ENCODE data around the gene RSPH10B2.
"Not testable (repeated sequence)": the region's sequence is repeated elsewhere in the genome, so short reads cannot be mapped to it uniquely, and the experiment has no call there.

The RSPH10B2 gene
- 0 to 0.07 reads per million in 2 donors for total RNA-seq

- not testable (repeated sequence) for DNase-seq
These were observed at the start of gene RSPH10B2 for GRCh38 chr7:6753964-6754363. Gene RSPH10B2, plus strand, starts transcription at chr7:6754103. Its CDS starts 3,575 bp downstream, at chr7:6757678.

DNA sequence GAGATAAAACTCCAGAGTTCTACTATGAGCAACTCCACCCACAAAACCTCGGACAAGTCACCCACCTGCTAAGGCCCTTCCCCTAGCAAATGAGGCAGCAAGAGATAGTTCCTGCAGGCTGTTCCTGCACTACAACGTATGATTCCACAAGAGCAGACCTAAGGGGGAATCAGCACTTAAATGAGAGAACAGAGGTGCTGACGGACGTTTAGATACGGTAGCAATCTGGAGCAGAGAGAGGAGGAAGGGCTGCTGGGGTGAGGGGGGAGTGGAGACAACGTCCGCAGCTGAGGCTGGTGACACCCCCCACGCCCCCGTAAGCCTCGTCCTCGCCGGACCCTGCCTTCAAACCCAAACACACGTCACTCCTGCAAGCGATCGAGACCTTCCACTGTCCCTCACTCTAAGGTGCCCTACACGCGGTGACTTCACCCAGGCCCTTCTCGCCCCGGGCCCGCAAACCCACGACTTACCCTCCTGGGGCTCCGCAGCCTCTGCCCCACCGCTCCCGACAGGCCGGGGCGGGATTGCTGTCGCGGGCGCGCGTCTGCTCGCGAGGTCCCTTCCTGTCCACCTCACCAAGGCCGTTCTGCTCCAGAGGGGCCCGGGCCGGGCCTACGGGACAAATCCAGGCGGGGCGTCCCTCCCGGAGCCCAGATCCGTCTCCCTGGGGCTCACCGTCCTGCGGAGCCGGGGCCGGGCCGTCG is 47.8 kb upstream of the RSPH10B2 start:
- DNase-seq = peak in 2 of 5 experiments; percentile 7 to 46

- peak; percentile 85 to 96 (median 93) for DNase-seq
These were observed 47.1 kb upstream of the RSPH10B2 start, which contains the start of gene ZNF12 for GRCh38 chr7:6706666-6707407. Gene ZNF12, minus strand, starts transcription at chr7:6706947. Its CDS starts 1,774 bp downstream, at chr7:6705173.

- DNase-seq = no peak
These were observed 45.6 kb upstream of the RSPH10B2 start for GRCh38 chr7:6708304-6708703.

GRCh38 chr7:6709808-6710207 is 44.1 kb upstream of the RSPH10B2 start:
- DNase-seq = no peak

DNA sequence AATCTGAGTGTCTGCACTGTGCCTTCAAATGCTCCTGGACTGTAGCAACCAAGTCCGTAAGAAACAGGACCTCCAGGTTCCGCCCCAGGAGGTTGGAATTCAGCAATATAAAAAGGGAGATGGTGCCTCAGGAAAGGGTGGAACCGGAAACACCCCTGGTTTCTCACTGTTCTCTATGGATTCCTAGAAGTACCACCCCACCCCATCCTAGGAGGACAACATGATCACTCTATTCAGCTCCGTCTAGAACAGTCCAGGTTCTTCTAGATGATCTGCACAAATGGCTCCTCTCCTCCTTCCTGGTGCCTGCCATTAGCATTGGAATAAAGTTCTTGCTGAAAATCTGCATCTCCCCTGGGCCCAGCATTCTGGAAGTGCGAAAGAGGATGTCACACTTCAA is 39.5 kb upstream of the RSPH10B2 start:
- no peak for DNase-seq

GRCh38 chr7:6715898-6716297 is 38.0 kb upstream of the RSPH10B2 start:
- DNase-seq = not testable (repeated sequence)

DNA sequence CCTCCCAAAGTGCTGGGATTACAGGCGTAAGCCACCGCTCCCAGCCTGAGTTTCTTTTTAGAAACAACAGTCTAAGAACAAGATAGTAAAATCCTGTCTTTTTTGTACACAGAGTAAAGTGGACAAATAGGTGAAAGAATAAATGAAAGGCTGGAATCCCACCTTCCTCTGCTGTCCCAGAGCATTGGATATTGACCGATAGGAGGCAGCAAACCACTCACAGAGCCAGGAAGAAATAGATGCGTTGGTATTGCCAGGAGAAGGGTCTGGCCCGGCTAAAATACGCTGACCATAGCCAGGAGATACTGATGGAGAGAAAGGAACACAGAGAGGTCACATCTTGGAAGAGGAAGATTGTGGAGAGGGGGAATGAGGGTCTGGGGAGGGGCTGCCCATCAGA is 35.8 kb upstream of the RSPH10B2 start:
- DNase-seq = no peak

GRCh38 chr7:6724351-6724750 is 29.6 kb upstream of the RSPH10B2 start:
- DNase-seq = not testable (repeated sequence)

DNA sequence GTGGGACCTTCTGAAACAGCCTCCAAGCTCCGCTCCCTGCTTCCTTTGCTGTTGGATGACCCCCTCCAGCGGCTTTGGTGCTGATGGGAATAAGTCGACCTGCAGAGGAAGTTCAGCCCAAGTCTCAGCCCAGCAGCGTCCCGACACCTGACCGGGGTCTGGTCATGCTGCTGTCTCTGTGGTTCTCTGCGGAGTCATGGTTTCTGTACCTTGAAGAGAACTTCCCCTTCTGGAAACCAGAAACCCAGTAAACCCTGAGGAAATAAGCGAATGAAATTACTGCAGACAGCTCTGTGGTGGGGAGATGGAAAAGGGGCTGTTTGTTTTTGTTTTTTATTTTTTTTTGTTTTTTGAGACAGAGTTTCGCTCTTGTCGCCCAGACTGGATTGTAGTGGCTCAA is 28.9 kb upstream of the RSPH10B2 start:
- no peak for DNase-seq

- not testable (repeated sequence) for DNase-seq
These were observed 27.6 kb upstream of the RSPH10B2 start for GRCh38 chr7:6726341-6726740.

DNA sequence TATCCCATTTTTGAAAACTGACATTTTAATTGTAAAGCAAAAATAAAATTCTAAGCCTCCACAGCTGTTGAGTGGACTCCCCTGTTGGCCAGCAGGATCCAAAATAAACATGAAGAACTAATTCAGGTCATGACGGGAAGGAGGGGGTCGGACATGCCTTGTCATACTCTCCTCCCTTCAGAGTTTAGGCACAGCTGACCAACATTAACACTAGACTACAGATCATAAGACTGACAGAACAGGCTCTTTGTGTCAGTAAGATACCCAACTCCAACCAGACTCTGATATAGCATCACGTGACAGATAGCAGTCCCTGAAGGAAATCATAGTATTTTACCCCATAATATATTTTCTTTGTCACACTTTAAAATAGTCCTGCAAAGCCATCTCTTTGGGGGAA is 26.2 kb upstream of the RSPH10B2 start:
- no peak for DNase-seq

DNA sequence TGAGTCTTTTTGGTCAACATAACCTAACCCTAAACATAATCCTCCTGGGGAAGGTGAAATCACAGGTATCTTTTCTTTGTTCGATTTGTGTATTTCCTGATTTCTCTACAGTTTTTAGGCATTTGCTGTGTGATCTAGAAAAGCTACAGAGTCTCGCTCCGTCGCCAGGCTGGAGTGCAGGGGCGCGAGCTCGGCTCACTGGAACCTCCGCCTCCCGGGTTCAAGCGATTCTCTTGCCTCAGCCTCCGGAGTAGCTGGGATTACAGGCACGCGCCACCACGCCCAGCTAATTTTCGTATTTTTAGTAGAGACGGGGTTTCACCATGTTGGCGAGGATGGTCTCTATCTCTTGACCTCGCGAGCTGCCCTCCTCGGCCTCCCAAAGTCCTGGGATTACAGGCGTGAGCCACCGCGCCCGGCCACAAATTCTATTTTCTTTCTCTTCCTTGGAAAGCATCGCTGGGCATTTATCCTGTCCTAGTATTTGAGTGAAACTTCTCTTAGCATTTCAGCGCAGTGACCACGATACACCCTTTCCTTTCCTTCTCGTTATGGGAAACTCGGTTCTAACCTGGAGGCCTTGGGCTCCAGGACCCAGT is 24.9 kb upstream of the RSPH10B2 start:
- DNase-seq = not testable (repeated sequence)

DNA sequence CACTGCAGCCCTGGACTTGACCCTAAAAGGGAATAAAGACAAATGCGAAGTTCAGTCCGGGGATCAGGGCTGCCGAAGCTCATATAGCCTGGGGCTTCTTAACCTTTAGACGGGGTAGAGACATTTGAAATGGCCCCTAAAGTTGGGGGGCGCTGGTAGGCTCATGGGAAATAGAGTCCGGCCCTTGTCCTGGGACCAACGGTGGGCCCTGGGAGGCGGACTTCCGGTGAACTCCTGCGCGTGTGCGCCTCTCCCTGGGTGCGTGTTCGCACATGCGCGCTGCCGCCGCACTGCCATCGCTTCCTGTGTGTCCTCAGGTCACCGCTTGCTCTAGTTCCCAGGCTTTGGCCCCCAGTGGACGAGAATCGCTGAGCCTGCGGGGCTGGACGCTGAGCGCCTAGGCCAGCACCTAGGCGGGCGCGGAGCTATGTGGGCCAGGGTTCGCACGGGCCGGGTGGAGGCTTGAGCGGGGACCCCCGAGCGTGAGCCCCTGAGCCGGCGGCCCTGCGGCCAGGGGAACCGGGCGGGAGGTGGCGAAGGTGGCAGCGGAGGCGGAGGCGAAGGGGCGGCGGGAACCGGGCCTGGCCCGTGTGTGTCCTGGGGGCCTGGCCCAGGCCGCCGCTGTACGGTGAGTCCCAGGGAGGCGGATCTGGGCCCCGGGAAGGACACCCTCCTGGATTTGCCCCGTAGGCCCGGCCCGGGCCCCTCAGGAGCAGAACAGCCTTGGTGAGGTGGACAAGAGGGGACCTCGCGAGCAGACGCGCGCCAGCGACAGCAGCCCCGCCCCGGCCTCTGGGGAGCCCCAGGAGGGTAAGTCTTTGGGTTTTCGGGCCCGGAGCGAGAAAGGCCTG is 24.2 kb upstream of the RSPH10B2 start:
- peak; percentile 46 to 90 (median 68) for DNase-seq

- DNase-seq = no peak
These were observed 23.6 kb upstream of the RSPH10B2 start for GRCh38 chr7:6730343-6730633.

GRCh38 chr7:6738415-6738814 is 15.5 kb upstream of the RSPH10B2 start:
- DNase-seq = not testable (repeated sequence)

DNA sequence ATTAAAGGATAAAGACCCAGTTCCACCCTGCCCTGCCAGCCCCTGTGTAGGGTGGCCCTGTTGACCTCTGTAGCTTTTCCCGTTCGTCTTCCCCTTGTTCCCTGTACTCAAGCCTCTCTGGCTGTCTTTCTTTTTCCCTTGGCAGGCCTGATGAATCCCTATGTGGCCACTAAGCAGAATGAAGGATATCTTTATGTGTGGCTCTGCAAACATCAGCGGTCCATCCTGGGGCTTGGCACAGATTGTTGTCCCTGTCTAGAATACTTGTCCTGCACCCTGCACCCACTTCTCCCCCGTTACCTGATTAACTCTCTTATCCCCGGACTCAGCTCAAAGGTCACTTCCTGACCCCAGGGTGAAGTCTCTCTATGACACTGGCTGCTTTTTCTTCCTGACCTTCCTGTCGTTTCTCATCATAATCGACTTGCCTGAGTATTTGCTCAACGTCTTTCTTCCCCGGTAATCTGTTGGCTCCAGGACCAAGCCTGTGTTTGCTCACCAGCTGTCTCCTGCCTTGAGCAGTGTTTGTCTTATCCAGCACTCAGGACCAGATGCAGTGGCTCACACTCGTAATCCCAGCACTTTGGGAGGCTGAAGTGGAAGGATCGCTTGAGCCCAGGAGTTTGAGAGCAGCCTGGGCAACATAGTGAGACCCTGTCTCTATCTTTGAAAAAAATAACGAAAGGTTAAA is 9.3 kb upstream of the RSPH10B2 start:
- DNase-seq = not testable (repeated sequence)

DNA sequence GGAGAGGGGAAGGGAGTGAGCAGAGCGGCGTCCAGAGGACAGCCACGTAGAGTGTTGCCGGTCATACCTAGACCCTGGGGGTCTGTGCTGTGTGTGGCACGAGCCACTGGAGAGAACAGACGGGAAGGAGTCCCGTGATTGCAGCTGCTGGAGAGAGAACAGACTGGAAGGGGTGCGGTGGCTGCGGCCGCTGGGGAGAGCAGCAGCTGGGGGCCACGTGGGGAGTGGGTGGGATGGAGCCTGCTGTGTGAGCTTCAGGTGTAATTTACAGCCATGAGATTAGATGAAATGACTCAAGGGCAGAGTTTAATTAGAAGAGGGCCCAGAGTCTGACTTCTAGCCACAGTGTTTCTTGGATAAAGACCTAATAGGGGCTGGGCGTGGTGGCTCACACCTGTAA is 4.6 kb upstream of the RSPH10B2 start:
- not testable (repeated sequence) for DNase-seq

DNA sequence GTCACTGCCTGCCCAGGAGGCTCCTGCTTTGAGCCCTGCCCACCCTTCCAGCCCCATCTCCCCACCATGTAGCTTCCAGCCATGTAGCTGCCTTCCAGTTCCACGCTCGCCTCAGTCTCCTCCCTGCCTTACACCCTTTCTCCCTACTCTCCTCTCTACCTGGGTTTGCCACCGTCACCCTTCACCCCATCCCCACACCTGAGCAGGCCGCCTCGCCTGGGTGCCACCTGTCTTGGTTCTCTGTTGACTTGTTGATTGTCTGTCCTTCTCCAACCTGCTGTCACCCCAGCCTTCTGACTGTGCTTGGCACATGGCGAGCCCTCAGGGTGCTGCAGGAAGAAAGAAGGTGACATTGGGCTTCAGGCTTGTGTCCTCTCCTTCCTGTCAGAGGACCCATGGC is 3.7 kb upstream of the RSPH10B2 start:
- not testable (repeated sequence) for DNase-seq

- DNase-seq = not testable (repeated sequence)
These were observed 7.3 kb downstream of the RSPH10B2 start for GRCh38 chr7:6761186-6761585.

GRCh38 chr7:6781581-6781980 is 27.7 kb downstream of the RSPH10B2 start:
- DNase-seq = not testable (repeated sequence)

DNA sequence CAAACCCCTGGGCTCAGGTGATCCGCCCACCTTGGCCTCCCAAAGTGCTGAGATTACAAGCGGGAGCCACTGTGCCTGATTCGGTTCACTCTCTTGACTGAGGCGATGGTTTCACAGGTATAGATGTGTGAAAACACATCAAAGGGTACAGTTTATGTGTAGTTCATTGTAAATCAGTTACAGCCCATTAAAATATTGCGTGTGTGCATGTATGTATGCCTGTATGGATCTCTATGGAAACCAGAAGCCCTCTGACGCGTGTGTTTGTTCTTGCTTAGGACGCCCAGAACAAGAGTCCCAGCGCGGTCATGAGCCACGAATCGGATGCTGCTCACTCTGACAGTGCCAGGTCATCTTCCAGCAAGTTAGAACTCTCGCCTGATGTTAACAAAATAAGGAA is 35.5 kb downstream of the RSPH10B2 start:
- not testable (repeated sequence) for DNase-seq
